22Rv1 (cell line): ENCODE data around the gene IFNAR1.

ENCODE experiments used
- ZFX ChIP-seq: fragments of 450-650 bp; IDR thresholded peaks from 2 replicates; pipeline ENCODE4 v1.6.1; 2017; ENCODE audit warnings: antibody characterized with exemption, borderline replicate concordance
- TF ChIP-seq, protein P1 (sequence below): fragments of 450-650 bp; IDR thresholded peaks from 2 replicates; pipeline ENCODE4 v1.5.1; 2017; ENCODE audit warnings: mild to moderate bottlenecking

DNA sequence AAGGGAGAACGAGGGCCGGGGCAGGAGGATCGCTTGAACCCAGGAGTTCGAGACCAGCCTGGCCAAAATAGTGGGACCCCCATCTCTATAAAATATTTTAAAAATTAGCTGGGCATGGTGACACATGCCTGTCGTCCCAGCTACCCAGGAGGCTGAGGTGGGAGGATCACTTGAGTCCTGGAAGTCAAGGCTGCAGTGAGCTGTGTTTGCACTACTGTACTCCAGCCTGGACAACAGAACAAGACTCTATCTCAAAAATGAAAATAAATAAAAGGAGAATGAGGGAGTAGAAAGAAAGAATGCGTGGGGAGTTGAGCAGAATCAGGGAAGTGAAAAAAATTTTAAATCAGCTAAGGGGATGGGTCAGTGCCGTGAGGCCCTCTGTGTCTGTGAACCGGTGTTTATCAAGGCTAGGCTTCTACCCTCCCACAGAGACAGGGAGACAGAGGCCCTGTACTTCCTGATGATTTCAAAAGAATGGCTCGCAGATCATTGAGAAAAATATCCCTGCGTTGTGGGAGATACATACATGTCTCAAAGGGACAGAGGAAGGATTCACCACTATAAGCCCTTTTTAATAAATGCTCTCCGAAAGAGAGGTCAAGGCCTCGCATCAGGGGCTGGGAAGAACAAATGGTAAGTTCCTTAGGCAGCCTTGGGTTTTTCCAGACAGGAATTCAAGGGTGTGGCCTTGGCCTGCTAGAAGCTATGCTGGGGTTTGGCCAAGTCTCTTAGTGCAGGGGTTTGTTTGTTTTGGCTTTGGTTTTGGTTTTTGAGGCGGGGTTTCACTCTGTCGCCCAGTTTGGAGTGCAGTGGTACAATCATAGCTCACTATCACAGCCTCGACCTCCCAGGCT, 37.9 kb upstream of the IFNAR1 start:
- TF ChIP-seq, protein P1, sequence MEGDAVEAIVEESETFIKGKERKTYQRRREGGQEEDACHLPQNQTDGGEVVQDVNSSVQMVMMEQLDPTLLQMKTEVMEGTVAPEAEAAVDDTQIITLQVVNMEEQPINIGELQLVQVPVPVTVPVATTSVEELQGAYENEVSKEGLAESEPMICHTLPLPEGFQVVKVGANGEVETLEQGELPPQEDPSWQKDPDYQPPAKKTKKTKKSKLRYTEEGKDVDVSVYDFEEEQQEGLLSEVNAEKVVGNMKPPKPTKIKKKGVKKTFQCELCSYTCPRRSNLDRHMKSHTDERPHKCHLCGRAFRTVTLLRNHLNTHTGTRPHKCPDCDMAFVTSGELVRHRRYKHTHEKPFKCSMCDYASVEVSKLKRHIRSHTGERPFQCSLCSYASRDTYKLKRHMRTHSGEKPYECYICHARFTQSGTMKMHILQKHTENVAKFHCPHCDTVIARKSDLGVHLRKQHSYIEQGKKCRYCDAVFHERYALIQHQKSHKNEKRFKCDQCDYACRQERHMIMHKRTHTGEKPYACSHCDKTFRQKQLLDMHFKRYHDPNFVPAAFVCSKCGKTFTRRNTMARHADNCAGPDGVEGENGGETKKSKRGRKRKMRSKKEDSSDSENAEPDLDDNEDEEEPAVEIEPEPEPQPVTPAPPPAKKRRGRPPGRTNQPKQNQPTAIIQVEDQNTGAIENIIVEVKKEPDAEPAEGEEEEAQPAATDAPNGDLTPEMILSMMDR: no peak
- no peak for TF ChIP-seq ZFX
